Memory B cell (primary cell): Measurements from ENCODE around the gene DUSP7.

Experiments used
- ATAC-seq: fragments of 150-1000 bp; cut with Tn5 transposase; 2 replicates; pipeline ENCODE4 v1.10.0; 2021; ENCODE audit warnings: low read depth, mild to moderate bottlenecking, moderate library complexity
- DNase-seq, 2 donors: peaks; one replicate each; pipeline ENCODE4 v3.0.0; 2022; ENCODE audit warnings: low spot score in 2 of 2
- H3K27ac Mint-ChIP-seq: one replicate; pipeline ENCODE4 v1.8.0; 2022; ENCODE audit warnings: mild to moderate bottlenecking, moderate library complexity, mixed read lengths
- H3K27me3 Mint-ChIP-seq: one replicate; pipeline ENCODE4 v1.8.0; 2022; ENCODE audit warnings: mixed read lengths
- H3K36me3 Mint-ChIP-seq: one replicate; pipeline ENCODE4 v1.8.0; 2022; ENCODE audit warnings: mild to moderate bottlenecking, mixed read lengths
- H3K4me1 Mint-ChIP-seq: one replicate; pipeline ENCODE4 v1.8.0; 2022; ENCODE audit warnings: mixed read lengths
- H3K4me3 Mint-ChIP-seq: one replicate; pipeline ENCODE4 v1.8.0; 2022; ENCODE audit warnings: mild to moderate bottlenecking, moderate library complexity, mixed read lengths
- H3K9me3 Mint-ChIP-seq: one replicate; pipeline ENCODE4 v1.8.0; 2022; ENCODE audit warnings: mixed read lengths

Gene DUSP7

DNA sequence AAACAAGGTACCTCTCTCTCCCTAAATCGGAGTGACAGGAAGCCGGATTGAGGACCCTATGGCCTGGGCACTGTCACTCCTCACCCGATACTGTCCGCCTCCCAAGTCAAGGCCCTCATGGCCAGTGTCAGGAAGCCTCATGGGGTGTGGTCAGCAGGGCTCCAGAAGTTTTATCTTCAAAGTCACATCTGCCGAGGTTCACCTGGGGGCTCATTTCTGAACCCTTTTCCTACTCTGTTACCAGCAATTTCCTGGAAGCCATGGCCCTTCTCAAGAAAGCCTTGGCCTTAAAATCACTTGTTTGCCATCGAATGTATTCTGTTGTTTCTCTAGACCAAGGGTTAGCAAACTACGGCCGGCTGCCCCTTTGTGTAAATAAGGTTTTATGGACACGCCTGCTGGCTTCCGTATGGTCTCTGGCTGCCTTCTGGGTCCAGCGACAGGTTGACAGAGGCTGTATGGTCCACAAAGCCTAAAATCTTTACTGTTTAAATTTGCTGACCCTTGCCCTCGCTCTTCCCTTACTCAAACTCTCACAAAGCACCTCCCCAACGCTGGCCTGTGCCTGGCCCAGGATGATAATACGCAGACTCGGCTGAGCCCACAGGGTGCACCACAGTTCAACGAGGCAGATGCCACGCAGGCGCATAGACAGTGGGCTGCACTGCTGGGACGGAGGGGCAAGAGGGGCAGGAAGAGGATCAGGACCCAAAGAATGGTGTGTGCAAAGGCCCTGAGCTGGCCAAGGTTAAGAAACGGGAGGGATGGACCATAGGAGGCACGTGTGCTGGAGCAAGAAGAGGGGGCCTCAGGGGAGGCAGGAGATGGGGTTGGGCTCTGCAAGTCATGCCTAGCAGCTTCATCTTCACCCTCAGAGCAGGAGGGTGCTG lies 24.7 kb upstream of the DUSP7 start:
- Mint-ChIP-seq H3K9me3 (no peaks in the 10 kb centered on the region), H3K4me1 (no peaks in the 10 kb centered on the region), H3K36me3 (no peaks in the 10 kb centered on the region), H3K27me3 (no peaks in the 10 kb centered on the region), H3K27ac (no peak overlapping the region), H3K4me3 (no peak overlapping the region)
- no peak for ATAC-seq
- DNase-seq = no peak

DNA sequence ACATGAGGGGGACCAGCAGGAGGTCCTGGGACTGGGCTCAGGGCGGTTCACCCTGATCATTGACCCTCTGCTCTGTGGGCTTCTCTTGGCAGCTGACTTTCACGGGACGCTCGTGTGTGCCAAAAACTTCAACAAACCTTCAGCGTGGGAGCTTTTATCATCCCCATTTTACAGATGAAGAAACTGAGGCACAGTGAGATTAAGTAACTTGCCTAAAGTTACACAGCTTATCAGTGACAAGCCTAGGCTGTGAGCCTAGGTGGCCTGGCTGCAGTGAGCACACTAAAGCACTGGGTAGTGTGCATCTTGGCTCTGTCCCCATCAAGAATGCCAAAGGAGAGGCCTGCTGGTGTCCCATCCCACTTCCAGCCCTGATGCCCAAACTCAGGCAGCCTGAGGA lies 23.6 kb upstream of the DUSP7 start:
- DNase-seq (no peak), ATAC-seq (no peak)
- H3K27ac Mint-ChIP-seq = no peak overlapping the region
- no peak overlapping the region for H3K4me3 Mint-ChIP-seq
- no peaks in the 10 kb centered on the region for H3K36me3 Mint-ChIP-seq
- no peaks in the 10 kb centered on the region for H3K4me1 Mint-ChIP-seq
- H3K9me3 Mint-ChIP-seq = no peaks in the 10 kb centered on the region
- no peaks in the 10 kb centered on the region for H3K27me3 Mint-ChIP-seq

DNA sequence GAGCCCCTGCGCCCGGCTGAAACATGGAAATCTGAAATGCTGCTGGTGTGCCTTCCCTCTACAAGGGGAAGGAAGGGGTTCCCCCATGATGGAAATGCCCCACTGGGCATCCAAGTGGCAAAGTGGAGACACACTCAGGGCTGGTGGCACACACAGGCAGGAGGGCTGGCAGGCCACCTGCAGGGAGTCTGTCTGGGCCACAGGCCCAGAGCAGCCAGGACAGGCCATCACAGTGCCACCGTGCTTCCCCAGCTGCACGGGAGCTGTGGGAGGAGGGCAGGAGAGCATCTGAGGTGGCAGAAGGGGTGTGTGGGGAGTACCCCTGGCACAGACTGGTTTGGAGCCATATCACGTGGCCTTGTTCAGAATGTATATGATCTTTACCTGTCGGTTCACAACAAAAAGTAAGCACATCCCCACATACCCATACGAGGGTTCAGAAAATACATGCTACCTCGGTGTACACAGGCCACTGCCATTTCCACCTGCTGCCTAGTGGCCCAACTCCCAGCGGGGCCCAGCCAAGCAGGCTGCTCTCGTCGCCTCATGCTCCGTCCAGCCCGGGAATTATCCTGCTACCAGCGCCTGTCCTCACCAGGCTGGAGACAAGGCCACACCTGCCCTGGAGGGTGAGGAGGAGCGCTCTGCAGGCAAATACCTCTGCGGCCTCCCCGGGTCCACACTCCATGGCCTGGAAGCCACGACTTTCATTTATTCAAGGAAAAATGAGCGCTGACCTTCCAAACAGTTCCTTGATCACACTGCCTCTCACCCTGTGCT lies 22.6 kb upstream of the DUSP7 start:
- no peak overlapping the region for H3K4me3 Mint-ChIP-seq
- H3K9me3 Mint-ChIP-seq = no peaks in the 10 kb centered on the region
- no peaks in the 10 kb centered on the region for H3K27me3 Mint-ChIP-seq
- H3K4me1 Mint-ChIP-seq = no peaks in the 10 kb centered on the region
- ATAC-seq = no peak
- DNase-seq = no peak
- H3K36me3 Mint-ChIP-seq = no peaks in the 10 kb centered on the region
- no peak overlapping the region for H3K27ac Mint-ChIP-seq

DNA sequence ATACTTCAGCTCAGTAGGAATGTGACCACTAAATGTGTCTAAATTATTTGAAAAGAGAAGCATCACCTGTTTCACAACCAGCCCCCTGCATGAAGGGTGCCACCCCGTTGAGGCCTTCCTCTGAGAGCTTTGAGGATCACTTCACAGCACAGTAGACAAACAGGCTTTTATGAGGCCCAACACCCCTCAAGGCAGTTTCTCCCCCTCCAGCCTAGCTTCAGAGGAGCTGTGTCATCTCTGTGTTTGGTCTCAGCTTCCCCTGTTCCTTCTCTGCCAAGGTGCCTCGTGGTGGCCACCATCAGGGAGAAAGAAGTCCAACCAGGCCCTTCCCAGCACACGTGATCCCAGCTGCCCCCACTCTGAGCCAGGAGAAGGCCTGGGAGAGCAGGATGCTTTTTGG lies 21.6 kb upstream of the DUSP7 start:
- Mint-ChIP-seq H3K27ac (no peak overlapping the region), H3K9me3 (no peaks in the 10 kb centered on the region), H3K27me3 (no peaks in the 10 kb centered on the region), H3K4me1 (no peaks in the 10 kb centered on the region), H3K36me3 (no peaks in the 10 kb centered on the region), H3K4me3 (no peak overlapping the region)
- DNase-seq (no peak), ATAC-seq (no peak)

DNA sequence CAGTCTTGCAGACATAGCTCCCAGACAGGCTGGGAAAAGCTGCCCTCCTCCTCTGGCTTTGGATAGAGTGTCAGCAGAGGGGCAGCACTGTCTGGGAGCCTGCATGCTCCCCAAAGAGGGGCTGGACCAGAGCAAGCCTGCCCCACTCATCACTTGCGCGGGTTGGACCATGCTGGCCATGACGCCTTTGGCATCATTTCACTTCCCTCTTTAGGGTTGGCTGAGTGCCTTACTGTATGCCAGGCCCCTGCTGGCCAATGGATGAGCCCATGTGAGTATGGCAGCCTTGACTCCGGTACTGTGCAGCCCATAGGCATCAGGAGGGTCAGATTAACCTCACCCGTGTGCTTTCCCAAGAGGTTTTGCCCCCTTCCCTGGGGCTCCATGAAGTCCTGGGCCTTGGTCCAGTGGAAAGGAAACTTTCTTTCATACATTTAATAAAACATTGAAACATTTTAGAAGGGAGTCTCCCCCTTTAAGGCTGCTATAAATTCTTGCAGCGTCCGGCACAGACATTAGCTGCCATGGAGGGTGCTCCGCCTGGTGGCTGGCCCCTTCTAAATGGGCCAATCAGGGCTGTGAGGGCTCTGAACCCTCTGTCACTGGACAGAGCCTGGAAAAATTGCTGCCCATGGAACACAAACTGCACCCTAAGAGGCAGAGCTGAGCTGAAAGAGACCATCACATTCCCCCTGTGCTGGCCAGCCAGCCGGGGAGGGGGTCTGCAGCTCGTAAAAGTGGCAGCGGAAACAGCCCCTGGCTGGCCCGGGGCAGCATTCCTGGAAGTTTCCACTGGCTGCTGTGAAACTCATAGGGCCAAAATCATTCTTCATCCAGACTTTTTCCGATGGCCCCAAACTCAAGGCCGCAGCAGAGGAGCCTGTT lies 20.8 kb upstream of the DUSP7 start:
- no peak for ATAC-seq
- no peaks in the 10 kb centered on the region for H3K36me3 Mint-ChIP-seq
- no peak overlapping the region for H3K27ac Mint-ChIP-seq
- no peaks in the 10 kb centered on the region for H3K4me1 Mint-ChIP-seq
- no peak for DNase-seq
- no peaks in the 10 kb centered on the region for H3K9me3 Mint-ChIP-seq
- no peak overlapping the region for H3K4me3 Mint-ChIP-seq
- H3K27me3 Mint-ChIP-seq = no peaks in the 10 kb centered on the region

DNA sequence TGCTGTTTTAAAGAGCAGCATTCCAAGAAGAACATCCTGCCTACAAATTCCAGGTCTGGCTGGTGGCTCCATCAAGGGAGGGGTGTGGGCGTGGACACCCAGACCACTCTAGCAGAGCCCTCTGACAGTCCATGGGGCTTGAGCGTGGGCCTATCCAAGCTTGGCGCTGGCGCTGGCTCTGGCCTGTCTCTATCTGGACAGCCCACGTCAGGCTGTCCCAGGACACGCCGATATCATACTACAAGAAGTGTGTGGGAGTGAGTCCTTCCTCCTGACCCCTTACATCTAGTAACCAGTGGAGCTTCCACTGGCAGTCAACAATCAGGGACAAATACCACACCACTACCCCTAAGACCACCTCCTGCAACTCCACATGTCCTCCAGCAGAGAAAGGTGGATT lies 17.1 kb upstream of the DUSP7 start:
- Mint-ChIP-seq H3K27me3 (no peaks in the 10 kb centered on the region), H3K4me1 (no peaks in the 10 kb centered on the region), H3K9me3 (no peaks in the 10 kb centered on the region), H3K36me3 (no peaks in the 10 kb centered on the region), H3K4me3 (no peak overlapping the region), H3K27ac (no peak overlapping the region)
- DNase-seq (no peak), ATAC-seq (no peak)

DNA sequence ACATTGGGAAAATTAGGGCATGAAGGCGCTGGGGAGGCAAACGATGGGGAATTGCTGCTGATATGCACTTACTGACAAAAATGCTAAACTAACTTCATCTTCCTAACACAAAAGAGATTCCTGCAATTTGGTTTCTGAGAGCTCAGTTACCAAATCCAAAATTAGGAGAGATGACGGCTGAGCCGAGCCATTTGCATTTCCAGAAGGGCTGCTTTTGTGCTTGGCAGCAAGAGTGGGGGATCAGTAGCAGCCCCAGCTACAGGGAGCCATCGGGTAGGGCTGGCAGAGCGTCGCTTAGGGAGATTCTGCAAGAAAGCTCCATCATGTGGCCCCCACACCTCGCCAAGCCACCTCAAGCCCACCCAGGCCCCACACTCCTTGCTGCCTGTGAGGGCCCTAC lies 16.1 kb upstream of the DUSP7 start:
- Mint-ChIP-seq H3K27ac (no peak overlapping the region), H3K4me3 (no peak overlapping the region), H3K4me1 (no peaks in the 10 kb centered on the region), H3K27me3 (no peaks in the 10 kb centered on the region), H3K36me3 (no peaks in the 10 kb centered on the region), H3K9me3 (no peaks in the 10 kb centered on the region)
- ATAC-seq (no peak), DNase-seq (no peak)

DNA sequence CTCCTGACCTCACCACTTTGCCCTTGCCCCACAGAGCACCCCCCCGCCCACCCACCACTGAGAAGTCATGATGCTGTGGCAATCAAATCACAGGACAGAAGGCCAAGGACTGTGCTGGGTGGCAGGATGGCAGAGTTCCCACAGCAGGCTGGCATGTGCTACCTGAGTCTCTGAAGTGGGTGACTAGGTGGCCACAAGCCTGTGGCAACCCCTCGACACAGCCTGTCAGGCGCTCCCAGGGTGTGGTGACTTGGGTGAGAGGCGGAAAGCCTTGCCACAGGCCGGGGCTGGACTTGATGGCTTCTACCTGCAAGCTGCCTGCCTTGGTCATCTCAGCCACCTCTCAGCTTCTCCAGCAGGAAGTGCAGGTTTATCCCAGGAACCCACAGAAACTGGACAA lies 15.6 kb upstream of the DUSP7 start:
- H3K4me1 Mint-ChIP-seq = no peaks in the 10 kb centered on the region
- H3K27ac Mint-ChIP-seq = no peak overlapping the region
- H3K27me3 Mint-ChIP-seq = no peaks in the 10 kb centered on the region
- no peaks in the 10 kb centered on the region for H3K36me3 Mint-ChIP-seq
- H3K9me3 Mint-ChIP-seq = no peaks in the 10 kb centered on the region
- ATAC-seq = no peak
- H3K4me3 Mint-ChIP-seq = no peak overlapping the region
- DNase-seq = no peak

DNA sequence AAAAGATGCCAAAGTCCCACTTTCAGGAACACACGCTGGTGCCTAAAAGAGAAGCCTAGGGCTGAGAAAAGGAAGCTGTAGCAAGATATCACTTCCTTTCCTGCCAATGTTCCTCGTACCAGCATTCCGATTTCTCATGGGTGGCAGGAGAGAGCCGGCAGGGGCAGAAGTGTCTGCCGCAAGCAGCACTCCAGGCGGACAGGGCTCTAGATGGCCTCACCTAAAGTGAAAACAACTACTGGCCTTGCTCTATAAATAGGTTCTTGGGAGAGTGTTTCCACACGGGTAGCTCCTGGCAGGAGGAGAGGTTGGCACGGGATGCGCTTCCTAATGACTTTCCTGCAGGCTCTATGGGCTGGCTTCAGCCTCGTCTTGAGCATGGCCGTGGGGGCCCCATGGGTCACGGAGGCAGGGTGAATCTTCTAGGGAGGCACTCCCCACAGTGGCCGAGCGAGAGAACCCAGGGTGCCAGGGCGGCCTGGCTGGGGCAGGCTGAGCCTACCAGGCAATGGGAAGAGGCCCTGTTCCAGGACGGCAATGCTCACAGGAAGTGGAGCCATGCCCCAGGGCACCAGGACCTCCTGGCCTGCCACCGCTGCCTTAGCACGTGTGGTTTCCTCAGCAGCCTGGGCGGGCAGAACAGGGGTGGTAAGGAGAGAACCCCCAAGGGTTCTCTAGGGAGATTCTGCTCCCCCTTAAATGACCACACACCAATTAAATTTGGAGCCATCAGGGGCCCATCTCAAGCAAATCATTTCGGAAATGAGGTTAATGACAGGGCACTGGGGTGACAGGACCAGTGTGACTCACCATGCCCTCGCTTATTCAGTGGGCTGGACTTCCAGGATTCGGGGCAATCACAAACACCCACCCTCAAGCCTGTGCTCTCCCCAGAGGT lies 14.6 kb upstream of the DUSP7 start:
- Mint-ChIP-seq H3K36me3 (no peaks in the 10 kb centered on the region), H3K27me3 (no peaks in the 10 kb centered on the region), H3K4me1 (no peaks in the 10 kb centered on the region), H3K9me3 (no peaks in the 10 kb centered on the region), H3K27ac (no peak overlapping the region), H3K4me3 (no peak overlapping the region)
- DNase-seq (no peak), ATAC-seq (no peak)

DNA sequence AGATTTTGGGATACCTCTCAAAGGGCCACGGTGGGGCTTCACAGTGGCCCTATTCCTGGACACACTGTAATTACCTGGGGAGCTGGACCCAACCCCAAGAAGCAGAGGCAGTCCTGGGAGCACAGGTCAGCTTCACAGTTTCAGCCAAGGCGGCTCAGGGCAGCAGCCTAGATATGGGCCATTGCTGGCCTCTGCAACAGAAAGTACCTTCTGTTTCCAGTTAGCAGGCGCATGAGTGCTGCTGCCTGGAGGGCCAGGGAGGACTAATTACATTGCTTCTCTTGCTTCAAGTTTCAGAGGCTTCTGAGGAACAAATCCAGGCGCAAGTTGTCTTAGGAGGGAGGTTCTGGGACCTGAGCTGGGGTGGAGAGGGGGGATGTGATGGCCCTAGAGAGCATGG lies 13.5 kb upstream of the DUSP7 start:
- H3K27me3 Mint-ChIP-seq = no peaks in the 10 kb centered on the region
- no peaks in the 10 kb centered on the region for H3K36me3 Mint-ChIP-seq
- H3K27ac Mint-ChIP-seq = no peak overlapping the region
- H3K9me3 Mint-ChIP-seq = no peaks in the 10 kb centered on the region
- ATAC-seq (no peak), DNase-seq (no peak)
- H3K4me1 Mint-ChIP-seq = no peaks in the 10 kb centered on the region
- no peak overlapping the region for H3K4me3 Mint-ChIP-seq

DNA sequence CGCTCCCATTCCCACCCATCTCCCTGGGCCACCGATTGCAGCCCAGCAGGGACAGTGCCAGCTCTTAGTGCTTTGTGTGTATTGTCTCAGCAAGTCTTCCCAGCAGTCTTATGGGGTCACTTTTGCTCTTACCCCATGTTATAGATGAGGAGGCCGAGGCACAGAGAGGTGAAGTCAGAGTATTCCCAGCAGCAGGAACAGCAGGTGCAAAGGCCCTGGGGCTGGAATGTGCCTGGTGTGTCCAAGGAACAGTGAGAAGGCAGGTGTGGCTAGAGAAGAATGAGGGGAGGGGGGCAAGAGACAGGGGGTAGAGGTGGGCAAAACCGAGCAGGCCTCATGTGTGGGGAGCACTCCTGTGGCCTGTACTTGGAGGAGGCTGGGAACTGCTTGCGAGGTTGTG lies 12.8 kb upstream of the DUSP7 start:
- DNase-seq (no peak), ATAC-seq (no peak)
- H3K9me3 Mint-ChIP-seq = no peaks in the 10 kb centered on the region
- no peaks in the 10 kb centered on the region for H3K36me3 Mint-ChIP-seq
- H3K4me3 Mint-ChIP-seq = no peak overlapping the region
- H3K4me1 Mint-ChIP-seq = no peaks in the 10 kb centered on the region
- H3K27me3 Mint-ChIP-seq = no peaks in the 10 kb centered on the region
- H3K27ac Mint-ChIP-seq = no peak overlapping the region

DNA sequence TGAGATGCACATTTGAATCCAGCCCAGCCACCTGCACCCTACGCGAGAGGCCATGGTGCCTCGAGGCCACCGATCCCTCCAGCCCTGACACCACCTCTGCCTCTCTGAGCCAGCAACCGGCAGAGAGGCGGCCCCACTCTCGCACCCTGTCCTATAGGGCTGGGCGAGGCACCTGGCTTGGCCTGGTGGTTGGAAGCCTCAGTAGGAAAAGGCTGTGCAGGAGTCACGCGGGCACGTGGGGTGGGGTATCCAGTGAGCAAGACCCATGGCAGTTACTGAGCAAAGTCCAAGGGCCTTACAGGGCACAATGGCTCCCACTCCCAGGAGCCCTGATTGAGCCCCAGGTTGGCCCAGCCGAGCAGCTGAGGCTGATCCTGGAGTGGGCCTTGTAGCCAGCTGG lies 12.4 kb upstream of the DUSP7 start:
- no peak overlapping the region for H3K27ac Mint-ChIP-seq
- H3K9me3 Mint-ChIP-seq = no peaks in the 10 kb centered on the region
- no peak for DNase-seq
- H3K4me1 Mint-ChIP-seq = no peaks in the 10 kb centered on the region
- H3K27me3 Mint-ChIP-seq = no peaks in the 10 kb centered on the region
- H3K36me3 Mint-ChIP-seq = no peaks in the 10 kb centered on the region
- H3K4me3 Mint-ChIP-seq = no peak overlapping the region
- no peak for ATAC-seq

DNA sequence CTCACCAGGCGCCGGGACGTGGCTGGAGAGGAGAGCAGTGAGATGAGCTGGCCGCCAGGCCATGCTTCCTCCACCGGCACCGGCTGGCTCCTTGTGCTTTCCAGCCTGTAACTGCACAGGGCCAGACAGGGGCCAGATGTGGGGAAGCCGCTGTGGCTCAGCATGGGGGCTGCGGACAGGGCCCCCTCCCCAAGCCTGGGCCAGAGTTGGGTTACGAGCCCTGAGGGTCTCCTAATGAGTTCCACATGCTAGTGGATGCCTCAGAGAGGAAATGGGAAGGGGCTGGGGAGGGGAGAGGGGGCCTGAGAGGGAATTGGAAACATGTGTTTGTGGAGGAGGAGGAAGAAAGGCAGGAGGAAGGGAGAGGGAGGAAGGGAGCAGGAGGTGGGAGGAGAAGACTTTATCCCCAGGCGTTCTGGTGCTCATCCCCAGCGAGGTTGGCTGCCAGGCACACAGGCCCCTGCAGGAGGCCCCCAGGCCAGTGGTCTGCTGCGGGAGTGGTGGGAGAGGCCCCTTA lies 11.7 kb upstream of the DUSP7 start:
- DNase-seq (no peak), ATAC-seq (no peak)
- H3K4me3 Mint-ChIP-seq = no peak overlapping the region
- no peaks in the 10 kb centered on the region for H3K9me3 Mint-ChIP-seq
- no peaks in the 10 kb centered on the region for H3K36me3 Mint-ChIP-seq
- no peaks in the 10 kb centered on the region for H3K27me3 Mint-ChIP-seq
- peaks cover 6% of the 10 kb centered on the region for H3K4me1 Mint-ChIP-seq
- no peak overlapping the region for H3K27ac Mint-ChIP-seq
